Activated CD8-positive, alpha-beta T cell treated with anti-CD3 and anti-CD28 coated beads for 36 hours (primary cell): ENCODE measurements around the gene SPTAN1. TPM values are rescaled to one million over a fixed set of nuclear protein-coding genes. Genes with fewer than 3 reads are reported as not detected.

Experiments used
- ATAC-seq: fragments of 200-7000 bp; cut with Tn5 transposase; one replicate; pipeline ENCODE4 v1.10.0; 2021; ENCODE audit warnings: mild to moderate bottlenecking, moderate library complexity
- CTCF ChIA-PET: fragments of 350-600 bp; sonication (Branson Sonifier 250); formaldehyde crosslinking; loops from one replicate; lab custom pipeline; 2021; ENCODE audit warnings: antibody characterized with exemption; lab: Charles Lee
- POLR2A ChIA-PET: fragments of 350-600 bp; sonication (Branson Sonifier 250); formaldehyde crosslinking; loops from one replicate; lab custom pipeline; 2021; ENCODE audit warnings: antibody characterized with exemption; lab: Charles Lee
- DNase-seq: peaks from one replicate; pipeline ENCODE4 v3.0.0-alpha.2; 2020
- H3K27ac Mint-ChIP-seq: one replicate; pipeline ENCODE4 v1.8.0; 2021; ENCODE audit warnings: mild to moderate bottlenecking, mixed read lengths
- H3K27me3 Mint-ChIP-seq: one replicate; pipeline ENCODE4 v1.8.0; 2021; ENCODE audit warnings: mixed read lengths
- H3K36me3 Mint-ChIP-seq: one replicate; pipeline ENCODE4 v1.8.0; 2021; ENCODE audit warnings: low read depth, mixed read lengths
- H3K4me1 Mint-ChIP-seq: one replicate; pipeline ENCODE4 v1.8.0; 2021; ENCODE audit warnings: low read depth, mixed read lengths
- H3K4me3 Mint-ChIP-seq: one replicate; pipeline ENCODE4 v1.8.0; 2021; ENCODE audit warnings: mild to moderate bottlenecking, moderate library complexity, mixed read lengths
- H3K9me3 Mint-ChIP-seq: one replicate; pipeline ENCODE4 v1.8.0; 2021; ENCODE audit warnings: mixed read lengths
- CTCF ChIP-seq: fragments of 200-600 bp; IDR thresholded peaks from one replicate; pipeline ENCODE4 v1.8.0; 2022; ENCODE audit warnings: antibody characterized with exemption, mild to moderate bottlenecking
- intact Hi-C: fragments of 100-400 bp; cut with micrococcal nuclease; formaldehyde crosslinking; loops from one replicate; pipeline ENCODE4 v1.10.0; 2022
- total RNA-seq, 2 experiments: library from RNA; stranded (reverse); gene quantifications; one replicate each; pipeline ENCODE4 v1.2.3, GENCODE V29; 2021

The SPTAN1 gene
- total RNA-seq, 2 experiments from 2014 or later: 178 to 183 TPM

DNA sequence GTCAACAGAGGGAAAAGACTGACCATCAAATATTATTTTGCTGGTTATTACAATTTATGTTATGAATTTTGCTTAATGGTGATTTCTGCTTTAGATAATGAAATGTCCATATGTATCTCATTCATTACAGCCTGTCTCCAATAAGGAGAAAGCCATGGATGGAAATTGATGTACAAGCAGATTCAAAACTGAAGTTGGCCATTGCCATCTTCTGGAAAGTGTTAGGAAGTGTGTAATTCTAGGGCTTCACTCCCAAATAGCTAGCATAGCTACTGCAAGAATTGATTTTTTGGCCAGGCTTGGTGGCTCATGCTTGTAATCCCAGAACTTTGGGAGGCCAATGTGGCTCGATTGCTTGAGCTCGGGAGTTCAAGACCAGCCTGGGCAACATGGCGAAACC is 58.5 kb downstream of the SPTAN1 start:
- Mint-ChIP-seq H3K27ac (no peak overlapping the region), H3K4me1 (no peaks in the 10 kb centered on the region), H3K4me3 (no peak overlapping the region), H3K27me3 (no peaks in the 10 kb centered on the region), H3K9me3 (no peaks in the 10 kb centered on the region), H3K36me3 (peaks cover 45% of the 10 kb centered on the region)
- DNase-seq (no peak), ATAC-seq (no peak)
- ChIA-PET POLR2A (no interaction called here), CTCF (interaction anchor here (1.2 to 3.5 kb wide), 3 partner anchors 18 to 173 kb away, joined by 3 to 13 read pairs (median 4); partner anchors contain the start of gene PKN3)
- no peak for TF ChIP-seq CTCF
- intact Hi-C loops: no loop called here

GRCh38 chr9:128611600-128612394 is 59.4 kb downstream of the SPTAN1 start:
- DNase-seq (no peak), ATAC-seq (no peak)
- ChIA-PET POLR2A (interaction anchor here (0.8 kb wide), 1 partner anchor 9 kb away, joined by 4 read pairs; no protein-coding TSS in a partner anchor), CTCF (interaction anchor here (1.5 to 3.5 kb wide), 2 partner anchors 19 to 173 kb away, joined by 4 to 13 read pairs; no protein-coding TSS in a partner anchor)
- TF ChIP-seq CTCF: no peak
- intact Hi-C loops: no loop called here
- Mint-ChIP-seq H3K4me3 (no peak overlapping the region), H3K36me3 (peaks cover 48% of the 10 kb centered on the region), H3K4me1 (no peaks in the 10 kb centered on the region), H3K27ac (no peak overlapping the region), H3K9me3 (no peaks in the 10 kb centered on the region), H3K27me3 (no peaks in the 10 kb centered on the region)

GRCh38 chr9:128614728-128615127 is 62.3 kb downstream of the SPTAN1 start:
- peaks cover 50% of the 10 kb centered on the region for H3K36me3 Mint-ChIP-seq
- no peak overlapping the region for H3K4me3 Mint-ChIP-seq
- H3K27me3 Mint-ChIP-seq: no peaks in the 10 kb centered on the region
- ChIA-PET CTCF (interaction anchor here (1.1 kb wide), 1 partner anchor 146 kb away, joined by 3 read pairs; no protein-coding TSS in a partner anchor), POLR2A (interaction anchor here (1.4 kb wide), 1 partner anchor 62 kb away, joined by 3 read pairs; no protein-coding TSS in a partner anchor)
- no peak for TF ChIP-seq CTCF
- intact Hi-C loops: no loop called here
- H3K27ac Mint-ChIP-seq: no peak overlapping the region
- H3K4me1 Mint-ChIP-seq: no peaks in the 10 kb centered on the region
- DNase-seq (no peak), ATAC-seq (no peak)
- no peaks in the 10 kb centered on the region for H3K9me3 Mint-ChIP-seq

- Mint-ChIP-seq H3K27ac (no peak overlapping the region), H3K36me3 (peaks cover 52% of the 10 kb centered on the region)
- POLR2A ChIA-PET: interaction anchor here (1.4 kb wide), 1 partner anchor 63 kb away, joined by 3 read pairs; no protein-coding TSS in a partner anchor
Observed at GRCh38 chr9:128615571-128615970, 63.2 kb downstream of the SPTAN1 start.

More at GRCh38 chr9:128615571-128615970, 63.2 kb downstream of the SPTAN1 start:
- intact Hi-C loops: no loop called here
- Mint-ChIP-seq H3K27me3 (no peaks in the 10 kb centered on the region), H3K4me1 (no peaks in the 10 kb centered on the region), H3K9me3 (no peaks in the 10 kb centered on the region), H3K4me3 (no peak overlapping the region)
- no peak for DNase-seq
- no peak for ATAC-seq
- CTCF ChIA-PET: interaction anchor here (1.1 kb wide), 1 partner anchor 147 kb away, joined by 3 read pairs; no protein-coding TSS in a partner anchor
- TF ChIP-seq CTCF: no peak
